Measurements from ENCODE around the gene SLC25A30.
"Not testable (repeated sequence)": the region's sequence is repeated elsewhere in the genome, so short reads cannot be mapped to it uniquely, and the experiment has no call there.

- TF ChIP-seq CTCF (conservative IDR thresholded peaks at IDR 0.05); ZFX (IDR thresholded peaks at IDR 0.05): not testable (repeated sequence)
Observed at GRCh38 chr13:45344064-45344463, 74.1 kb downstream of the SLC25A30 start.

Data from C4-2B (cell line).